GF-D8 (cell line): ENCODE measurements around the gene TAS2R43.
"Not testable (repeated sequence)": the region's sequence is repeated elsewhere in the genome, so short reads cannot be mapped to it uniquely, and the experiment has no call there.

Source experiments
- DNase-seq: peaks from one replicate; lab custom pipeline; 2025; lab: John Stamatoyannopoulos, UW

Gene TAS2R43, protein sequence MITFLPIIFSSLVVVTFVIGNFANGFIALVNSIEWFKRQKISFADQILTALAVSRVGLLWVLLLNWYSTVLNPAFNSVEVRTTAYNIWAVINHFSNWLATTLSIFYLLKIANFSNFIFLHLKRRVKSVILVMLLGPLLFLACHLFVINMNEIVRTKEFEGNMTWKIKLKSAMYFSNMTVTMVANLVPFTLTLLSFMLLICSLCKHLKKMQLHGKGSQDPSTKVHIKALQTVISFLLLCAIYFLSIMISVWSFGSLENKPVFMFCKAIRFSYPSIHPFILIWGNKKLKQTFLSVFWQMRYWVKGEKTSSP

DNA sequence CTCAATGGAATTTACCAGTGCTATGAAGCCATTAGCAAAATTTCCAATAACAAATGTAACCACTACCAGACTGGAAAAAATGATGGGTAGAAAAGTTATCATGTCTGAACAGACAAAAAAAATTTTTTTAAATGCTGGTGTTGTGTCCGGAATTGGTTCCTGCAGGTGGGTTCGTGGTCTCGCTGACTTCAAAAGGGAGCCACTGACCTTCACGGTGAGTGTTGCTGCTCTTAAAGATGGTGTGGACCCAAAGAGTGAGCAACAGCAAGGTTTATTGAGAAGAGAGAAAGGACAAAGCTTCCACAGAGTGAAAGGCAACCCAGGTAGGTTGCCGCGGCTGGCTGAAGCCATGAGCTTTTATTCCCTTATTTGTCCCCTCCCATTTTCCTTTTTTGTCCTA, at the start of gene TAS2R43:
TAS2R43 (minus strand) TSS at position 186 of the 400 bp plus-strand sequence; CDS start at position 102, 84 bp downstream.
- no peak for DNase-seq

- no peak for DNase-seq
These were observed 44.0 kb upstream of the TAS2R43 start for GRCh38 chr12:11136075-11136474.

- DNase-seq: no peak
These were observed 42.2 kb upstream of the TAS2R43 start, which contains the start of gene TAS2R30 for GRCh38 chr12:11134305-11134704. Gene TAS2R30 (minus strand): TSS chr12:11134644. CDS start chr12:11134244, 400 bp downstream.

DNA sequence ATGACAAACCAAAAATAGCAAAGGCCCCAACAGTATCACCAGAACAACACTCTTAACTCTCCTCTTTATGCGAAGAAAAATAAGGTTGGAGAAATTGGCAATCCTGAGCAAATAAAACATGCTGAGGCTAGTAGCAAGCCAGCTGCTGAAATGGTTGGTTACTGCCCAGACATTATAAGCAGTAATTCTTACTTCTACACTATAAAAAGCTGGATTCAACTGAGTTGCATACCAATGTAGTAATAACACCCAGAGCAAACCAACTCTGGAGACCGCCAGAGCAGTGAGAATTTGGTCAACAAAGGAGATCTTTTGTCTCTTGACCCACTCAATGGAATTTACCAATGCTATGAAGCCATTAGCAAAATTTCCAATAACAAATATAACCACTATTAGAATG, 41.7 kb upstream of the TAS2R43 start:
- DNase-seq: no peak

DNA sequence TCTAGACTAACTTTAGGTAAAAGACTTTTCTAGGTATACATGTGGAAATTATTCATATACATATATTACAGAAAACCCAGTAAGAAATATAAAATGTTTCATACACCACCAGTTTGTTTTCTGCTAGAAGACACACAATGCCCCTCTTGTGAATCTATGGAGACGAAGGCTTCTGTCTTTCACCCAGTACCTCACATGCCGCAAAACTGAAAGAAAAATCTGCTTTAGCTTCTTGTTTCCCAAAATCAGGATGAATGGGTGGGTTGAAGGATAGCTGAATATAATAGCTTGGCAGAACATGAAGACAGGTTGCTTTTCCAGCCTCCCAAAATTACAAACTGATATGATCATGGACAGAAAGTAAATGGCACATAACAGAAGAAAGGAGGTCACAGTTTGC, 41.0 kb upstream of the TAS2R43 start:
- DNase-seq: no peak

DNA sequence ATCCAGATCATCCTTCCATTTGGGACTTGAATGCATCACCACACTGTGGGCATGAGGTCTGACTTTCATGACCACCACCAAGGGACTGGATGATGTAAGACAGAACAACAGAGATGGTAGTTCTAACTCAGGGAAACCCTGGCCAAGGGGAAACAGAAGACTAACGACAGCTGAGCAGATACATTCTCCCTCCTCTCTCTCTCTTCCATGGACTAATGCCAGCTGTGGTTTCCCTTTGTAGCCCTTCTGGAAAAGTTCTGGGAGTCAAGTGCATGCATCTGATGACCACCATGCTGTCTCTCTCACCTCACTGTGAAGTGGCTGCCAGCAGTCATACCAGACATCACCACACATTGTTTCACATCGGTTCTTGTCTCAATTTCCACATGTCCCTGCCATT, 38.9 kb upstream of the TAS2R43 start:
- no peak for DNase-seq

DNA sequence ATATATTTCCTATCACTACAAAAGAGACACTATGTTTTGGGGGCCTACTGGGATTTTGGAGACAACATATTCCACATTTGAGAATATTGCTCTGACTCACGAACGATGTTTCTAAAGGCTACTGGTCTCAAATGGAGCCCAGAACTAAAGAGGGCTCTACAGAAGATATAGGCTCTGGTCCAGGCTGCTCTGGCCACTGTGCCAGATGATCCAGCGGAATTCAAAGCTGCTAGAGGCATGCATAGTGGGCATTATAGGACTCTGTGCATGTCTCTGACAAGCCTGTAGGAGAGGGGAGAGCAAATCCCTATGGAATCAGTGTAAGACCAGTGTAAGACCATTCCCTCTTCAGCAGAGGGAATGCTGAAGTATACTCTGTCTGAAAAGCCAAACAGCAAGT, 38.3 kb upstream of the TAS2R43 start:
- no peak for DNase-seq

GRCh38 chr12:11114130-11114529, 22.0 kb upstream of the TAS2R43 start:
- DNase-seq: not testable (repeated sequence)

DNA sequence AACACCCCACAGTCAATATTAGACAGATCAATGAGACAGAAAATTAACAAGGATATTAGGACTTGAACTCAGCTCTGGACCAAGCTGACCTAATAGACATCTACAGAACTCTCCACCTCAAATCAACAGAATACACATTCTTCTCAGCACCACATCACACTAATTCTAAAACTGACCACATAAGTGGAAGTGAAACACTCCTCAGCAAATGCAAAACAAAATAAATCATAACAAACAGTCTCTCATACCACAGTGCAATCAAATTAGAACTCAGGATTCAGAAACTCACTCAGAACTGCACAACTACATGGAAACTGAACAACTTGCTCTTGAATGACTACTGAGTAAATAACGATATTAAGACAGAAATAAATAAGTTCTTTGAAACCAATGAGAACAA, 19.1 kb upstream of the TAS2R43 start:
- not testable (repeated sequence) for DNase-seq

- DNase-seq: no peak
These were observed 16.7 kb upstream of the TAS2R43 start for GRCh38 chr12:11108862-11109261.

DNA sequence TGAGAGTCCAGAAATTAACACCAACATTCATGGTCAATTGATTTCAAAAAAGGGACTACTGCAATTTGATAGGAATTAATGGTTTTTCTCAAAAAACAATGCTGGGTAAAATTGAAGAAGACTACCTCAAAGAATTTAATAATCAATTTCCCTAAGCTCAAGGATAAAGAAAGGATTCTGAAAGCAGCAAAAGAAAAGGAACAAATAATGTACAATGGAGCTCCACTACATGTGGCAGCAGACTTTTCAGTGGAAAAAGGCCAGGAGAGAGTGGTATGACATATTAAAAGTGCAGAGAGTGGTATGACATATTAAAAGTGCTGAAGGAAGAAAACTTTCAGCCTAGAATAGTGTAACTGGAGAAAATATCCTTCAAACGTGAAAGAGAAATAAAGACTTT, 15.6 kb upstream of the TAS2R43 start:
- no peak for DNase-seq

- no peak for DNase-seq
These were observed 14.2 kb upstream of the TAS2R43 start for GRCh38 chr12:11106288-11106687.

GRCh38 chr12:11105546-11105945, 13.4 kb upstream of the TAS2R43 start:
- no peak for DNase-seq

DNA sequence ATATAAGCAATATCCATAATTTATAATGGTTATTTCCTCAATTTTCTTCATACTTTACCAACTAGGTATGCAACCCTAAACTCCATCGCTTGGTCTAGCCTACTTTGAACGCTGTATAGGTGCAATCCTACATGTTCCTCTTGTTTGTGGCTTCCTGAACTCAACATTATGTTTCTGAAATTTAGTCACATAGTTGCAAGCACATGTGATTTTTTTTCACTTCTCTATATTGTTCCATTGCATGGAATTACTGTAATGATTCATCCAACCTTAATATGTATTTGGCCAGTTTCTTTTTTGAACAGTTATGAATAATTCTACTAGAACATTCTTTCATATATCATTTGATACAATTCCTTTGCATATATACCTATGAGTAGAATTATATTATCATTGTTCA, 2.8 kb upstream of the TAS2R43 start:
- not testable (repeated sequence) for DNase-seq

- no peak for DNase-seq
These were observed 2.9 kb downstream of the TAS2R43 start for GRCh38 chr12:11089246-11089645.

- no peak for DNase-seq
These were observed 6.7 kb downstream of the TAS2R43 start for GRCh38 chr12:11085419-11085818.

GRCh38 chr12:11081987-11082386, 10.1 kb downstream of the TAS2R43 start:
- no peak for DNase-seq

GRCh38 chr12:11078246-11078645, 13.9 kb downstream of the TAS2R43 start:
- DNase-seq: no peak

DNA sequence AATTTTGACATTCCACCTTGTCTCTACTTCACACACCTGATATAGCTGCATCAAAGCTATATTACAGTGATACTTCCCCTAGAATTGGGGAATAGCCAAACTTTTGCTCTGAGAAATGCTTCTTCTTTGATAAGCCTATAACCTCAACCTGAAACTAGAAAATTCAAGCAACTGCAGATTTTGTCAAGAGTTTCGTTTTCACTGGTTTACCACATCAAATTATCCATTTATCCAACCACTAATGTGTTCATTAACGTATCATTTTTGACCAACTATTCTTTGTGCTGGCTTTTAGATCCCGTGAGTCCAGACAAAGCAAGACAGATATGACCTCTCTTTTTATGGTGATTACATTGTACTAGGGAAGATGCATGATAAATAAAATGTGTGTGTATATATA, 16.5 kb downstream of the TAS2R43 start:
- no peak for DNase-seq

- no peak for DNase-seq
These were observed 20.7 kb downstream of the TAS2R43 start for GRCh38 chr12:11071414-11071813.

- no peak for DNase-seq
These were observed 21.1 kb downstream of the TAS2R43 start for GRCh38 chr12:11070999-11071398.

GRCh38 chr12:11069854-11070365, 22.2 kb downstream of the TAS2R43 start:
- DNase-seq: no peak

DNA sequence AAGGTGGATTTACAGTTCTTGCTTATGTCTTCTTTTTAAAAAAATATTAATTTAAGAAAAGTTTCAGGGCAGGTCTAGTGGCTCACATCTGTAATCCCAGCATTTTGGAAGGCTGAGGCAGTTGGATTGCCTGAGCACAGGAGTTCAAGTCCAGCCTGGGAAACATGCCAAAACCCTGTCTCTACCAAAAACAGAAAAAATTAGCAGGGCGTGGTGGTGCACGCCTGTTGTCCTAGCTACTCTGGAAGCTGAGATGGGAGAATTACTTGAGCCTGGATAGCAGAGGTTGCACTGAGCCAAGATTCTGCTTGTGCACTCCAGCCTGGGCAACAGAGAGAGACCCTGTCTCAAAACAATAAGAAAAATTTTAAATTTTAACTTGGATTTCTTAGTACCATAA, 24.6 kb downstream of the TAS2R43 start:
- no peak for DNase-seq

GRCh38 chr12:11062194-11062593, 29.9 kb downstream of the TAS2R43 start, which contains the start of gene TAS2R46:
Gene TAS2R46 (minus strand): TSS chr12:11062294. CDS start chr12:11062294, 0 bp downstream.
- not testable (repeated sequence) for DNase-seq
